K562 (cell line): ENCODE data around the gene CC2D2B.

Source experiments
- CHD4 ChIP-seq: fragments of 200-600 bp; sonication (generic); IDR thresholded peaks from 3 replicates; pipeline ENCODE4 v1.6.1; 2012; ENCODE audit warnings: low read depth, mild to moderate bottlenecking, mixed read lengths, low read length, inconsistent platforms; ENCODE audit not compliant: insufficient read depth, insufficient replicate concordance, poor library complexity, severe bottlenecking
- NR2C1 ChIP-seq, 2 experiments: fragments of 450-650 bp; IDR thresholded peaks; 2 replicates each; pipeline ENCODE4 v1.6.1; 2017; ENCODE audit warnings: mild to moderate bottlenecking in 2 of 2, antibody characterized with exemption in 1 of 2, inconsistent platforms in 1 of 2, missing compliant biosample characterization in 1 of 2, missing genetic modification characterization in 1 of 2
- PATZ1 ChIP-seq: fragments of 250-450 bp; sonication (Bioruptor Pico); IDR thresholded peaks from 2 replicates; pipeline ENCODE4 v1.5.0; 2020; ENCODE audit warnings: mild to moderate bottlenecking, borderline replicate concordance
- STAT5B ChIP-seq: fragments of 250-450 bp; sonication (Bioruptor Pico); IDR thresholded peaks from 2 replicates; pipeline ENCODE4 v1.8.0; 2021; ENCODE audit warnings: mild to moderate bottlenecking, inconsistent platforms
- ZNF740 ChIP-seq, 3 experiments: fragments of 200-800 bp in 1 of 3; sonication (Bioruptor generic) in 1 of 3; sonication (generic) in 1 of 3; formaldehyde crosslinking in 1 of 3; IDR thresholded peaks; 2 replicates each; pipeline versions ENCODE4 v1.6.1 to v1.8.0; 2016 to 2022; ENCODE audit warnings: mild to moderate bottlenecking in 2 of 3, missing compliant biosample characterization in 2 of 3, missing genetic modification characterization in 2 of 3, missing genetic modification reagents in 1 of 3

GRCh38 chr10:95998255-95998784 is 90.5 kb downstream of the CC2D2B start:
- TF ChIP-seq CHD4 (no peak), NR2C1 (IDR thresholded peaks at IDR 0.05) (no peak), NR2C1 (tag; IDR thresholded peaks at IDR 0.05) (no peak), PATZ1 (no peak), STAT5B (no peak), ZNF740 (CRISPR knock-in tag; IDR thresholded peaks at IDR 0.05) (no peak), ZNF740 (tag; IDR thresholded peaks at IDR 0.05) (no peak)
